ENCODE results near the gene TENT4A. TPM values are rescaled to one million over a fixed set of nuclear protein-coding genes. Genes with fewer than 3 reads are reported as not detected.

TENT4A gene
- total and polyA plus RNA-seq, 2 of the 4 experiments (the other 2 are of a cell fraction) = 5.9 to 17.2 TPM

- H2AK9ac ChIP-seq (replicated peaks; ENCODE audit: low read depth, low read length, poor library complexity) = no peak overlapping the region
- no peak overlapping the region for H2AK5ac ChIP-seq (ENCODE audit: low read depth, low read length)
- 100% methylated on average over 1 of the region's 7 CpGs; no CpG with 5 or more reads in 1 of the 2 experiments for WGBS, 2 experiments (ENCODE audit: extremely low coverage in 2 of 2, insufficient read length in 1 of 2)
- H3K9me1 ChIP-seq (ENCODE audit: insufficient read depth, low read length) = peaks cover 20% of the 10 kb centered on the region
- no peak overlapping the region for H3K14ac ChIP-seq (replicated peaks; ENCODE audit: low read depth, low read length)
- H3K4ac ChIP-seq (ENCODE audit: low read depth, low read length) = no peak overlapping the region
- in situ Hi-C loops (cut with MboI; ENCODE audit: low sequenced_read_pairs) = loop anchor here (25.0 kb wide), 1 partner anchor 1249 kb away; no protein-coding TSS in a partner anchor
- H3K23ac ChIP-seq (ENCODE audit: low read depth, low read length) = 0 out of 2 replicates have a peak overlapping the region, but pooled peaks have one; percentile 15
- ATAC-seq (ENCODE audit: low read depth) (no peak), DNase-seq (no peak)
- no peak overlapping the region for H3K4me3 ChIP-seq (ENCODE audit: insufficient read depth, low read depth, low read length)
- no peak overlapping the region for H4K5ac ChIP-seq (ENCODE audit: low read depth, low read length)
- BruUV-seq (replicated peaks) = no TSS peak
- H3K56ac ChIP-seq (ENCODE audit: extremely low read depth, insufficient read depth, low read length) = no peak overlapping the region
- peaks cover 27% of the 10 kb centered on the region for H3K4me1 ChIP-seq (ENCODE audit: control insufficient read depth, insufficient read depth, low read length)
- intact Hi-C loops (cut with micrococcal nuclease) = no loop called here
- no peak overlapping the region for H3K4me2 ChIP-seq (ENCODE audit: low read depth, low read length)
- H3K36me3 ChIP-seq (ENCODE audit: control insufficient read depth, insufficient read depth, low read length) = peaks cover 22% of the 10 kb centered on the region
- ChIA-PET CTCF (no interaction called here), POLR2A (ENCODE audit: unreplicated experiment) (no interaction called here)
- H4K91ac ChIP-seq (ENCODE audit: insufficient read depth, low read depth, low read length) = no peak overlapping the region
- peaks cover 47 to 70% of the 10 kb centered on the region in 2 experiments for H3K79me1 ChIP-seq (ENCODE audit: low read depth in 1 of 2, low read length in 2 of 2)
- no peak overlapping the region for H3K18ac ChIP-seq (ENCODE audit: low read depth, low read length)
- TF ChIP-seq BHLHE40 (IDR thresholded peaks at IDR 0.05; ENCODE audit: low read depth, low read length) (no peak), SMC3 (IDR thresholded peaks at IDR 0.05; ENCODE audit: low read depth, low read length) (no peak), ELK1 (IDR thresholded peaks at IDR 0.05; ENCODE audit: borderline replicate concordance, low read depth, low read length) (no peak), POLR2A (IDR thresholded peaks at IDR 0.05; ENCODE audit: low read depth, low read length) (no peak), MXI1 (IDR thresholded peaks at IDR 0.05; ENCODE audit: borderline replicate concordance, low read depth, low read length) (no peak), NFE2L2 (IDR thresholded peaks at IDR 0.05; ENCODE audit: low read depth, low read length) (no peak), CEBPB (IDR thresholded peaks at IDR 0.05; ENCODE audit: low read depth, low read length) (no peak), FOS (IDR thresholded peaks at IDR 0.05; ENCODE audit: low read depth, low read length) (no peak), CHD1 (IDR thresholded peaks at IDR 0.05; ENCODE audit: low read depth, low read length) (no peak)
- H2BK15ac ChIP-seq (ENCODE audit: low read depth, low read length) = no peak overlapping the region
- H4K8ac ChIP-seq (ENCODE audit: low read depth in 2 of 2, low read length in 2 of 2) = no peak overlapping the region
- H3K27me3 ChIP-seq (ENCODE audit: control insufficient read depth, insufficient read depth, low read length) = no peaks in the 10 kb centered on the region
- no peak overlapping the region for H3K27ac ChIP-seq (ENCODE audit: insufficient read depth, low read length)
- no peaks in the 10 kb centered on the region for H3K9me3 ChIP-seq (ENCODE audit: control insufficient read depth, insufficient read depth, low read length)
- H2BK20ac ChIP-seq (ENCODE audit: low read depth, low read length) = no peak overlapping the region
- H3K9ac ChIP-seq (ENCODE audit: low read depth, low read length) = no peak overlapping the region
- dilution Hi-C loops (cut with HindIII; ENCODE audit: low sequenced_read_pairs, unreplicated experiment) = no loop called here
- peaks cover 33% of the 10 kb centered on the region for H4K20me1 ChIP-seq (ENCODE audit: insufficient read depth, low read length)
- no peak overlapping the region for H2BK120ac ChIP-seq (ENCODE audit: low read depth, low read length)
- no peak overlapping the region for H2AFZ ChIP-seq (replicated peaks; ENCODE audit: low read length, poor library complexity)
- H2BK5ac ChIP-seq (ENCODE audit: low read depth, low read length, poor library complexity, severe bottlenecking) = no peak overlapping the region
Observed at GRCh38 chr5:6736106-6736505, 22.9 kb downstream of the TENT4A start.
